B cell (primary cell): Measurements from ENCODE around the gene MRM1. TPM values are rescaled to one million over a fixed set of nuclear protein-coding genes. Genes with fewer than 3 reads are reported as not detected.

ENCODE experiments used
- ATAC-seq: fragments of 200-7000 bp; cut with Tn5 transposase; one replicate; pipeline ENCODE4 v1.10.0; 2021; ENCODE audit warnings: low read depth, mild to moderate bottlenecking, moderate number of reproducible peaks, moderate library complexity
- CTCF ChIA-PET: fragments of 350-600 bp; sonication (Branson Sonifier 250); formaldehyde crosslinking; loops from one replicate; lab custom pipeline; 2021; ENCODE audit warnings: antibody characterized with exemption, inconsistent platforms; lab: Charles Lee
- POLR2A ChIA-PET: fragments of 350-600 bp; sonication (Branson Sonifier 250); formaldehyde crosslinking; loops from one replicate; lab custom pipeline; 2021; ENCODE audit warnings: antibody characterized with exemption; lab: Charles Lee
- DNase-seq: peaks from one replicate; pipeline ENCODE4 v3.0.0; 2013
- H2AFZ ChIP-seq: 2 replicates; pipeline ENCODE4 v1.6.1; 2012; ENCODE audit warnings: mild to moderate bottlenecking, low read depth, low read length; ENCODE audit not compliant: insufficient read depth, poor library complexity, severe bottlenecking
- H3K27ac ChIP-seq, 2 donors: 1 replicate in 1 of 2; 2 replicates in 1 of 2; pipeline ENCODE4 v1.5.1; 2012 to 2013; ENCODE audit warnings: low read length in 2 of 2, mild to moderate bottlenecking in 2 of 2, moderate library complexity in 1 of 2
- H3K27me3 ChIP-seq, 4 experiments: fragments of 200-600 bp in 1 of 4; sonication (generic) in 1 of 4; replicated peaks in 1 of 4; 1 replicate in 2 of 4; 2 replicates in 2 of 4; pipeline versions ENCODE4 v1.6.1 to v1.7.0; 2013 to 2016; ENCODE audit warnings: low read length in 3 of 4, mild to moderate bottlenecking in 2 of 4, mixed read lengths in 1 of 4, moderate library complexity in 1 of 4; ENCODE audit not compliant: insufficient read depth in 4 of 4, control insufficient read depth in 3 of 4; ENCODE audit errors: control extremely low read depth in 1 of 4
- H3K36me3 ChIP-seq, 2 experiments: replicated peaks in 1 of 2; 1 replicate in 1 of 2; 2 replicates in 1 of 2; pipeline versions ENCODE4 v1.6.1 to v1.7.1; 2013; ENCODE audit warnings: low read length in 1 of 2; ENCODE audit not compliant: insufficient read depth in 2 of 2, control insufficient read depth in 1 of 2; ENCODE audit errors: control extremely low read depth in 1 of 2, extremely low read depth in 1 of 2
- H3K4me1 ChIP-seq, 2 donors: fragments of 200-600 bp in 1 of 2; sonication (generic) in 1 of 2; 1 replicate in 1 of 2; 2 replicates in 1 of 2; pipeline versions ENCODE4 v1.5.1 to v1.6.1; 2013 to 2017; ENCODE audit warnings: low read length in 2 of 2; ENCODE audit not compliant: control insufficient read depth in 2 of 2, insufficient read depth in 2 of 2
- H3K4me2 ChIP-seq: replicated peaks from 2 replicates; pipeline ENCODE3; 2012; ENCODE audit warnings: mild to moderate bottlenecking, low read depth, low read length; ENCODE audit not compliant: poor library complexity, severe bottlenecking
- H3K4me3 ChIP-seq, 5 experiments: fragments of 200-600 bp in 1 of 5; sonication (generic) in 1 of 5; 1 replicate in 3 of 5; 2 replicates in 2 of 5; pipeline versions ENCODE4 v1.5.1 to v1.7.0; 2011 to 2016; ENCODE audit warnings: low read length in 4 of 5, mild to moderate bottlenecking in 4 of 5, low read depth in 2 of 5, control low read depth in 1 of 5, moderate library complexity in 1 of 5; ENCODE audit not compliant: insufficient read depth in 1 of 5; ENCODE audit errors: control extremely low read depth in 1 of 5, extremely low read depth in 1 of 5
- H3K79me2 ChIP-seq: fragments of 200-600 bp; sonication (generic); one replicate; pipeline ENCODE4 v1.6.0; 2016; ENCODE audit warnings: low read length; ENCODE audit not compliant: control insufficient read depth, insufficient read depth
- H3K9ac ChIP-seq: fragments of 200-600 bp; sonication (generic); 2 replicates; pipeline ENCODE4 v1.6.1; 2017; ENCODE audit warnings: mild to moderate bottlenecking, low read length, moderate library complexity
- H3K9me3 ChIP-seq, 3 donors: one replicate each; pipeline versions ENCODE4 v1.6.1 to v1.7.1; 2013; ENCODE audit warnings: low read length in 2 of 3; ENCODE audit not compliant: control insufficient read depth in 2 of 3, insufficient read depth in 1 of 3; ENCODE audit errors: control extremely low read depth in 1 of 3
- H4K20me1 ChIP-seq: 2 replicates; pipeline ENCODE4 v1.6.0; 2012; ENCODE audit warnings: mild to moderate bottlenecking, low read length; ENCODE audit not compliant: insufficient read depth, control insufficient read depth, poor library complexity, severe bottlenecking
- H3K27ac Mint-ChIP-seq: one replicate; pipeline ENCODE4 v1.8.0; 2021; ENCODE audit warnings: mixed read lengths
- H3K27me3 Mint-ChIP-seq: one replicate; pipeline ENCODE4 v1.8.0; 2021; ENCODE audit warnings: mixed read lengths
- H3K4me1 Mint-ChIP-seq: one replicate; pipeline ENCODE4 v1.8.0; 2021; ENCODE audit warnings: mixed read lengths
- H3K4me3 Mint-ChIP-seq: one replicate; pipeline ENCODE4 v1.8.0; 2021; ENCODE audit warnings: mixed read lengths
- H3K9me3 Mint-ChIP-seq: one replicate; pipeline ENCODE4 v1.8.0; 2022; ENCODE audit warnings: mixed read lengths; ENCODE audit not compliant: insufficient read depth
- CTCF ChIP-seq: fragments of 200-600 bp; IDR thresholded peaks from one replicate; pipeline ENCODE4 v1.8.0; 2022; ENCODE audit warnings: antibody characterized with exemption, mild to moderate bottlenecking
- EZH2 ChIP-seq: IDR thresholded peaks from 2 replicates; pipeline ENCODE4 v1.6.1; 2012; ENCODE audit warnings: borderline replicate concordance, low read depth, mild to moderate bottlenecking, moderate library complexity, low read length; ENCODE audit not compliant: insufficient read depth, poor library complexity, severe bottlenecking
- WGBS: methylation state at CpG from one replicate; pipeline ENCODE4 v1.1.5; 2013; ENCODE audit warnings: missing lambda C conversion rate; ENCODE audit not compliant: insufficient coverage; 5-methylcytosine and 5-hydroxymethylcytosine counted together
- intact Hi-C: fragments of 100-400 bp; cut with micrococcal nuclease; formaldehyde crosslinking; loops from one replicate; pipeline ENCODE4 v1.10.0; 2022
- polyA plus RNA-seq: library from polyadenylated mRNA; depleted of rRNA; stranded (reverse); fragments of >200 nt; gene quantifications from 2 replicates; pipeline ENCODE4 v1.2.3, GENCODE V29; 2012
- total RNA-seq, 2 donors: library from RNA; stranded (reverse); fragments of 120-200 nt in 1 of 2; gene quantifications; 1 replicate in 1 of 2; 2 replicates in 1 of 2; pipeline versions ENCODE4 v1.2.3 to v1.2.4, GENCODE V29; 2013 to 2022

MRM1 gene
- total and polyA plus RNA-seq, 2 donors (not counting 1 experiment from before 2014, with no cell fraction given), result 9.1 to 14.4 TPM

GRCh38 chr17:36591434-36592315, 9.7 kb upstream of the MRM1 start, which contains the start of gene DHRS11:
DHRS11 (plus strand) TSS chr17:36591879; CDS start chr17:36592010, 131 bp downstream.
- peak; percentile 79 for DNase-seq
- Histone ChIP-seq H3K27me3 (peaks cover 0 to 10% (median 0%) of the 10 kb centered on the region in 4 experiments), H3K9ac (peak within 1 kb of the TSS; percentile 79), H3K27ac (peak within 1 kb of the TSS; percentile 14 to 70), H2AFZ (peak within 1 kb of the TSS; percentile 77), H3K4me1 (peaks cover 11 to 13% of the 10 kb centered on the region in 2 donors), H3K4me2 (peak within 1 kb of the TSS; percentile 93), H4K20me1 (peaks cover 5% of the 10 kb centered on the region), H3K9me3 (no peaks in the 10 kb centered on the region), H3K4me3 (peak within 1 kb of the TSS in 4 of 5 experiments; percentile 41 to 67 (median 61)), H3K36me3 (peaks cover 3 to 27% of the 10 kb centered on the region in 2 experiments), H3K79me2 (peaks cover 5% of the 10 kb centered on the region)
- TF ChIP-seq CTCF, result no peak
- TF ChIP-seq EZH2, result no peak
- intact Hi-C loops, result loop anchor here (1.0 to 2.0 kb wide), 3 partner anchors 10 to 57 kb away; partner anchors contain the start of genes MRM1, MYO19 and PIGW
- ATAC-seq, result peak; percentile 98
- no peaks in the 10 kb centered on the region for H3K27me3 Mint-ChIP-seq
- ChIA-PET CTCF (interaction anchor here (1.0 to 3.5 kb wide), 3 partner anchors 9 to 12 kb away, joined by 4 to 16 read pairs (median 7); partner anchors contain the start of gene MRM1), POLR2A (interaction anchor here (0.6 to 2.3 kb wide), 2 partner anchors 10 to 15 kb away, joined by 4 to 8 read pairs; partner anchors contain the start of gene MRM1)
- H3K9me3 Mint-ChIP-seq, result no peaks in the 10 kb centered on the region
- H3K4me1 Mint-ChIP-seq, result peaks cover 20% of the 10 kb centered on the region
- 4% methylated on average over 86 of the region's 87 CpGs for WGBS
- peak within 1 kb of the TSS; percentile 61 for H3K27ac Mint-ChIP-seq
- H3K4me3 Mint-ChIP-seq, result peak within 1 kb of the TSS; percentile 75
